HEK293 (cell line): ENCODE data around the gene CD96.

ENCODE experiments used
- CTCF ChIA-PET: fragments of 350-600 bp; formaldehyde crosslinking; extraction: SDS; loops from one replicate; lab custom pipeline; 2021; ENCODE audit warnings: antibody characterized with exemption; lab: Yijun Ruan, JAX
- POLR2A ChIA-PET: fragments of 300-600 bp; formaldehyde crosslinking; extraction: SDS; loops from one replicate; lab custom pipeline; 2020; ENCODE audit warnings: antibody characterized with exemption, inconsistent platforms; lab: Yijun Ruan, JAX
- H3K27ac ChIP-seq: fragments of 200-500 bp; sonication (Bioruptor generic); 2 replicates; pipeline ENCODE4 v1.5.1; 2014; ENCODE audit warnings: low read depth, low read length, control low read depth, inconsistent platforms; ENCODE audit errors: extremely low read depth
- H3K36me3 ChIP-seq, 2 experiments: fragments of 200-500 bp in 1 of 2; sonication (Bioruptor generic) in 1 of 2; 1 replicate in 1 of 2; 2 replicates in 1 of 2; pipeline ENCODE4 v1.5.1; 2014 to 2017; ENCODE audit warnings: inconsistent platforms in 2 of 2, low read length in 2 of 2; ENCODE audit not compliant: control insufficient read depth in 2 of 2, insufficient read depth in 1 of 2
- H3K4me1 ChIP-seq: fragments of 200-500 bp; sonication (Bioruptor generic); 2 replicates; pipeline ENCODE4 v1.5.1; 2014; ENCODE audit warnings: mild to moderate bottlenecking, low read length, inconsistent platforms; ENCODE audit not compliant: control insufficient read depth, insufficient read depth
- H3K4me3 ChIP-seq: 2 replicates; pipeline ENCODE4 v1.5.1; 2011; ENCODE audit warnings: low read depth, mild to moderate bottlenecking, control low read depth, low read length, moderate library complexity
- H3K9me3 ChIP-seq: fragments of 200-500 bp; sonication (Bioruptor generic); 2 replicates; pipeline ENCODE4 v1.5.1; 2014; ENCODE audit warnings: low read depth, low read length, inconsistent platforms; ENCODE audit not compliant: control insufficient read depth, insufficient read depth
- GLIS2 ChIP-seq: fragments of 450-650 bp; formaldehyde crosslinking; IDR thresholded peaks from 2 replicates; pipeline ENCODE4 v1.5.1; 2016; ENCODE audit warnings: missing biosample characterization, missing genetic modification characterization
- HOXD13 ChIP-seq: sonication (generic); formaldehyde crosslinking; IDR thresholded peaks from 2 replicates; pipeline ENCODE4 v1.8.0; 2022; ENCODE audit warnings: missing genetic modification reagents, borderline replicate concordance
- KLF10 ChIP-seq: fragments of 450-650 bp; IDR thresholded peaks from 2 replicates; pipeline ENCODE4 v1.5.1; 2018; ENCODE audit warnings: missing biosample characterization, mild to moderate bottlenecking, missing genetic modification characterization
- REPIN1 ChIP-seq: fragments of 450-650 bp; formaldehyde crosslinking; IDR thresholded peaks from 2 replicates; pipeline ENCODE4 v1.5.1; 2017; ENCODE audit warnings: missing biosample characterization, missing genetic modification characterization, low read depth
- SETDB1 ChIP-seq: IDR thresholded peaks from one replicate; pipeline ENCODE4 v1.6.1; 2017; ENCODE audit warnings: mild to moderate bottlenecking, low read length, moderate library complexity, mixed read lengths; ENCODE audit not compliant: insufficient read length
- SP3 ChIP-seq: fragments of 450-650 bp; formaldehyde crosslinking; IDR thresholded peaks from 2 replicates; pipeline ENCODE4 v1.5.1; 2016; ENCODE audit warnings: missing biosample characterization, missing genetic modification characterization
- ZBTB1 ChIP-seq: fragments of 450-650 bp; formaldehyde crosslinking; IDR thresholded peaks from 2 replicates; pipeline ENCODE4 v1.5.1; 2016; ENCODE audit warnings: missing biosample characterization, missing genetic modification characterization
- ZBTB21 ChIP-seq: fragments of 450-650 bp; formaldehyde crosslinking; IDR thresholded peaks from 2 replicates; pipeline ENCODE4 v1.5.1; 2017; ENCODE audit warnings: missing biosample characterization, missing genetic modification characterization
- ZBTB48 ChIP-seq: fragments of 450-650 bp; formaldehyde crosslinking; IDR thresholded peaks from 2 replicates; pipeline ENCODE4 v1.5.1; 2016; ENCODE audit warnings: missing biosample characterization, missing genetic modification characterization
- ZFP3 ChIP-seq: fragments of 450-650 bp; formaldehyde crosslinking; IDR thresholded peaks from 2 replicates; pipeline ENCODE4 v1.5.1; 2016; ENCODE audit warnings: low read depth, missing biosample characterization, missing genetic modification characterization
- ZNF132 ChIP-seq: fragments of 450-650 bp; formaldehyde crosslinking; IDR thresholded peaks from 2 replicates; pipeline ENCODE4 v1.5.1; 2017; ENCODE audit warnings: missing biosample characterization, missing genetic modification characterization, borderline replicate concordance
- ZNF157 ChIP-seq: fragments of 450-650 bp; formaldehyde crosslinking; IDR thresholded peaks from 2 replicates; pipeline ENCODE4 v1.5.1; 2016; ENCODE audit warnings: missing biosample characterization, missing genetic modification characterization
- ZNF2 ChIP-seq: fragments of 450-650 bp; formaldehyde crosslinking; IDR thresholded peaks from 2 replicates; pipeline ENCODE4 v1.5.1; 2016; ENCODE audit warnings: missing biosample characterization, missing genetic modification characterization
- ZNF202 ChIP-seq: fragments of 450-650 bp; formaldehyde crosslinking; IDR thresholded peaks from 2 replicates; pipeline ENCODE4 v1.5.1; 2016; ENCODE audit warnings: missing biosample characterization, missing genetic modification characterization, borderline replicate concordance
- ZNF221 ChIP-seq: fragments of 450-650 bp; formaldehyde crosslinking; IDR thresholded peaks from 2 replicates; pipeline ENCODE4 v1.5.1; 2017; ENCODE audit warnings: missing biosample characterization, missing genetic modification characterization, borderline replicate concordance
- ZNF23 ChIP-seq: fragments of 450-650 bp; formaldehyde crosslinking; IDR thresholded peaks from 2 replicates; pipeline ENCODE4 v1.5.1; 2016; ENCODE audit warnings: missing biosample characterization, missing genetic modification characterization, borderline replicate concordance
- ZNF239 ChIP-seq: fragments of 450-650 bp; formaldehyde crosslinking; IDR thresholded peaks from 2 replicates; pipeline ENCODE4 v1.5.1; 2016; ENCODE audit warnings: missing biosample characterization, missing genetic modification characterization
- ZNF302 ChIP-seq: fragments of 450-650 bp; formaldehyde crosslinking; IDR thresholded peaks from 2 replicates; pipeline ENCODE4 v1.5.1; 2016; ENCODE audit warnings: missing biosample characterization, missing genetic modification characterization, low read depth
- ZNF350 ChIP-seq: fragments of 450-650 bp; formaldehyde crosslinking; IDR thresholded peaks from 2 replicates; pipeline ENCODE4 v1.5.0; 2017; ENCODE audit warnings: missing biosample characterization, mild to moderate bottlenecking, missing genetic modification characterization
- ZNF560 ChIP-seq: fragments of 450-650 bp; formaldehyde crosslinking; IDR thresholded peaks from 2 replicates; pipeline ENCODE4 v1.5.1; 2017; ENCODE audit warnings: missing biosample characterization, missing genetic modification characterization, borderline replicate concordance
- ZNF621 ChIP-seq: fragments of 450-650 bp; formaldehyde crosslinking; IDR thresholded peaks from 2 replicates; pipeline ENCODE4 v1.5.1; 2017; ENCODE audit warnings: missing biosample characterization, missing genetic modification characterization
- ZNF623 ChIP-seq: fragments of 450-650 bp; formaldehyde crosslinking; IDR thresholded peaks from 2 replicates; pipeline ENCODE4 v1.5.1; 2016; ENCODE audit warnings: missing biosample characterization, missing genetic modification characterization
- ZNF670 ChIP-seq: fragments of 450-650 bp; formaldehyde crosslinking; IDR thresholded peaks from 2 replicates; pipeline ENCODE4 v1.5.1; 2016; ENCODE audit warnings: missing biosample characterization, missing genetic modification characterization, low read depth
- ZNF677 ChIP-seq: fragments of 450-650 bp; IDR thresholded peaks from 2 replicates; pipeline ENCODE4 v1.5.0; 2018; ENCODE audit warnings: missing biosample characterization, mild to moderate bottlenecking, missing genetic modification characterization, moderate library complexity
- ZNF776 ChIP-seq: fragments of 450-650 bp; formaldehyde crosslinking; IDR thresholded peaks from 2 replicates; pipeline ENCODE4 v1.5.0; 2017; ENCODE audit warnings: missing biosample characterization, missing genetic modification characterization, borderline replicate concordance
- ZNF791 ChIP-seq: fragments of 450-650 bp; formaldehyde crosslinking; IDR thresholded peaks from 2 replicates; pipeline ENCODE4 v1.5.1; 2016; ENCODE audit warnings: missing biosample characterization, missing genetic modification characterization
- TF ChIP-seq, protein P1 (sequence below): fragments of 450-650 bp; formaldehyde crosslinking; IDR thresholded peaks from 2 replicates; pipeline ENCODE4 v1.5.1; 2017; ENCODE audit warnings: missing biosample characterization, missing genetic modification characterization
- TF ChIP-seq, protein P2 (sequence below): fragments of 450-650 bp; formaldehyde crosslinking; IDR thresholded peaks from 2 replicates; pipeline ENCODE4 v1.5.1; 2017; ENCODE audit warnings: missing biosample characterization, missing genetic modification characterization
- TF ChIP-seq, protein P3 (sequence below): fragments of 450-650 bp; formaldehyde crosslinking; IDR thresholded peaks from 2 replicates; pipeline ENCODE4 v1.5.1; 2016; ENCODE audit warnings: missing biosample characterization, missing genetic modification characterization

CD96 gene, protein sequence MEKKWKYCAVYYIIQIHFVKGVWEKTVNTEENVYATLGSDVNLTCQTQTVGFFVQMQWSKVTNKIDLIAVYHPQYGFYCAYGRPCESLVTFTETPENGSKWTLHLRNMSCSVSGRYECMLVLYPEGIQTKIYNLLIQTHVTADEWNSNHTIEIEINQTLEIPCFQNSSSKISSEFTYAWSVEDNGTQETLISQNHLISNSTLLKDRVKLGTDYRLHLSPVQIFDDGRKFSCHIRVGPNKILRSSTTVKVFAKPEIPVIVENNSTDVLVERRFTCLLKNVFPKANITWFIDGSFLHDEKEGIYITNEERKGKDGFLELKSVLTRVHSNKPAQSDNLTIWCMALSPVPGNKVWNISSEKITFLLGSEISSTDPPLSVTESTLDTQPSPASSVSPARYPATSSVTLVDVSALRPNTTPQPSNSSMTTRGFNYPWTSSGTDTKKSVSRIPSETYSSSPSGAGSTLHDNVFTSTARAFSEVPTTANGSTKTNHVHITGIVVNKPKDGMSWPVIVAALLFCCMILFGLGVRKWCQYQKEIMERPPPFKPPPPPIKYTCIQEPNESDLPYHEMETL

DNA sequence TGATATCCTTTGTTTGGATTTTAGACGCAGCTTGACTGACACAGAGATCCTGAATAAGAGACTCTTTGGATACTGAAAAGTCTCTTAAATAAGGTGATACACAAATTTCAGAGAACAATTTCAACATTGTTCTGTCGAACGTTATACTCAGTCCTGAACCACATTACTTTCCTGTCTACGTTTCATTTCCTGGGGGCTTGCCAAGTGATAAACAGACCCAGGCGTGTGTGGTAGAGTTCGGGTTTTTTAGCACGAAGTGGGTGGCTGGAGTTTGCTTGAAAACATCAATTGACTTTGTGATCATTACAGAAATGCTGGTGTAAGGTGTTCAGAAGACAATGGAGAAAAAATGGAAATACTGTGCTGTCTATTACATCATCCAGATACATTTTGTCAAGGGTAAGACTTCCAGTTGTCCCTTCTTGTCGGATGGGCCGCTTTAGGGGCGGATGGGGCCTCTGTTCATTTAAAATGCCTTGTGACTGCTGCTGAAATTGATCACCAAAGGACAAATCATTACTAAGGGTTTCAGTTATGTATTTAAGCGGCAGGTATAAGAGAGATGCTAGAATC, at the start of gene CD96:
CD96 (plus strand) TSS at position 287 of the 573 bp plus-strand sequence; CDS start at position 339, 52 bp downstream.
- no peaks in the 10 kb centered on the region for H3K4me1 ChIP-seq
- TF ChIP-seq, protein P1, sequence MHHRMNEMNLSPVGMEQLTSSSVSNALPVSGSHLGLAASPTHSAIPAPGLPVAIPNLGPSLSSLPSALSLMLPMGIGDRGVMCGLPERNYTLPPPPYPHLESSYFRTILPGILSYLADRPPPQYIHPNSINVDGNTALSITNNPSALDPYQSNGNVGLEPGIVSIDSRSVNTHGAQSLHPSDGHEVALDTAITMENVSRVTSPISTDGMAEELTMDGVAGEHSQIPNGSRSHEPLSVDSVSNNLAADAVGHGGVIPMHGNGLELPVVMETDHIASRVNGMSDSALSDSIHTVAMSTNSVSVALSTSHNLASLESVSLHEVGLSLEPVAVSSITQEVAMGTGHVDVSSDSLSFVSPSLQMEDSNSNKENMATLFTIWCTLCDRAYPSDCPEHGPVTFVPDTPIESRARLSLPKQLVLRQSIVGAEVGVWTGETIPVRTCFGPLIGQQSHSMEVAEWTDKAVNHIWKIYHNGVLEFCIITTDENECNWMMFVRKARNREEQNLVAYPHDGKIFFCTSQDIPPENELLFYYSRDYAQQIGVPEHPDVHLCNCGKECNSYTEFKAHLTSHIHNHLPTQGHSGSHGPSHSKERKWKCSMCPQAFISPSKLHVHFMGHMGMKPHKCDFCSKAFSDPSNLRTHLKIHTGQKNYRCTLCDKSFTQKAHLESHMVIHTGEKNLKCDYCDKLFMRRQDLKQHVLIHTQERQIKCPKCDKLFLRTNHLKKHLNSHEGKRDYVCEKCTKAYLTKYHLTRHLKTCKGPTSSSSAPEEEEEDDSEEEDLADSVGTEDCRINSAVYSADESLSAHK (tag by site-specific recombination) = no peak
- TF ChIP-seq ZNF560 (tag by site-specific recombination) = no peak
- no peak for TF ChIP-seq ZNF239 (tag by site-specific recombination)
- TF ChIP-seq, protein P2, sequence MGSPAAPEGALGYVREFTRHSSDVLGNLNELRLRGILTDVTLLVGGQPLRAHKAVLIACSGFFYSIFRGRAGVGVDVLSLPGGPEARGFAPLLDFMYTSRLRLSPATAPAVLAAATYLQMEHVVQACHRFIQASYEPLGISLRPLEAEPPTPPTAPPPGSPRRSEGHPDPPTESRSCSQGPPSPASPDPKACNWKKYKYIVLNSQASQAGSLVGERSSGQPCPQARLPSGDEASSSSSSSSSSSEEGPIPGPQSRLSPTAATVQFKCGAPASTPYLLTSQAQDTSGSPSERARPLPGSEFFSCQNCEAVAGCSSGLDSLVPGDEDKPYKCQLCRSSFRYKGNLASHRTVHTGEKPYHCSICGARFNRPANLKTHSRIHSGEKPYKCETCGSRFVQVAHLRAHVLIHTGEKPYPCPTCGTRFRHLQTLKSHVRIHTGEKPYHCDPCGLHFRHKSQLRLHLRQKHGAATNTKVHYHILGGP = no peak
- TF ChIP-seq GLIS2 = no peak
- TF ChIP-seq KLF10 = no peak
- TF ChIP-seq ZNF776 (tag by site-specific recombination) = no peak
- TF ChIP-seq ZNF157 (tag by site-specific recombination) = no peak
- no peak for TF ChIP-seq ZNF132 (tag by site-specific recombination)
- TF ChIP-seq ZNF23 (tag by site-specific recombination) = no peak
- no peak for TF ChIP-seq ZNF2 (tag by site-specific recombination)
- TF ChIP-seq HOXD13 (CRISPR knock-in tag) = no peak
- no peak for TF ChIP-seq ZBTB21 (tag by site-specific recombination)
- no peak for TF ChIP-seq ZNF302
- TF ChIP-seq ZBTB1 (tag by site-specific recombination) = no peak
- TF ChIP-seq REPIN1 (tag by site-specific recombination) = no peak
- CTCF ChIA-PET = interaction anchor here (0.6 kb wide), 1 partner anchor 332 kb away, joined by 3 read pairs; no protein-coding TSS in a partner anchor
- H3K27ac ChIP-seq = no peak within 1 kb of the TSS
- no peaks in the 10 kb centered on the region for H3K9me3 ChIP-seq
- H3K4me3 ChIP-seq = no peak within 1 kb of the TSS
- POLR2A ChIA-PET = no interaction called here
- no peaks in the 10 kb centered on the region for H3K36me3 ChIP-seq

DNA sequence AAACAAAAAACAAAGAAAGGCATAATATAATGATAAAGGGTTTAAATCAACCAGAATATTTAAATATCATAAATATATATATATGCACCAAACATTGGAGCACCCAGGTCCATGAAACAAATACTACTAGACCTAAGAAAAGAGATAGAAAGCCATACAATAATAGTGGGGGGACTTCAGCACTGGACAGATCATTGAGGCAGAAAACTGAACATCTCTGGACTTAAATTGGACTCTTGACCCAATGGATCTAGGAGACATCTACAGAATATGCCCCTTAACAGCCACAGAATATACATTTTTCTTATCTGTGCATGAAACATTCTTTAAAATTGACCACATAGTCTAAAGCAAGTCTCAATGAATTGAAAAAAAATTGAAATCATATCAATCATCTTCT, 48.7 kb upstream of the CD96 start:
- ChIA-PET POLR2A (no interaction called here), CTCF (no interaction called here)
- Histone ChIP-seq H3K36me3 (no peaks in the 10 kb centered on the region), H3K27ac (no peak overlapping the region), H3K9me3 (no peaks in the 10 kb centered on the region), H3K4me3 (no peak overlapping the region), H3K4me1 (no peaks in the 10 kb centered on the region)
- no peak for TF ChIP-seq ZNF202 (tag by site-specific recombination)
- no peak for TF ChIP-seq ZNF670 (tag by site-specific recombination)
- TF ChIP-seq, protein P3, sequence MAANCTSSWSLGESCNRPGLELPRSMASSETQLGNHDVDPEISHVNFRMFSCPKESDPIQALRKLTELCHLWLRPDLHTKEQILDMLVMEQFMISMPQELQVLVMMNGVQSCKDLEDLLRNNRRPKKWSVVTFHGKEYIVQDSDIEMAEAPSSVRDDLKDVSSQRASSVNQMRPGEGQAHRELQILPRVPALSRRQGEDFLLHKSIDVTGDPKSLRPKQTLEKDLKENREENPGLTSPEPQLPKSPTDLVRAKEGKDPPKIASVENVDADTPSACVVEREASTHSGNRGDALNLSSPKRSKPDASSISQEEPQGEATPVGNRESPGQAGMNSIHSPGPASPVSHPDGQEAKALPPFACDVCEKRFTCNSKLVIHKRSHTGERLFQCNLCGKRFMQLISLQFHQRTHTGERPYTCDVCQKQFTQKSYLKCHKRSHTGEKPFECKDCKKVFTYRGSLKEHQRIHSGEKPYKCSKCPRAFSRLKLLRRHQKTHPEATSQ (tag by site-specific recombination) = no peak
- no peak for TF ChIP-seq ZNF623 (tag by site-specific recombination)
- TF ChIP-seq ZNF2 (tag by site-specific recombination) = no peak
- TF ChIP-seq ZNF621 (tag by site-specific recombination) = no peak
- TF ChIP-seq ZFP3 (tag by site-specific recombination) = no peak
- TF ChIP-seq SETDB1 = no peak
- TF ChIP-seq ZNF791 = no peak
- no peak for TF ChIP-seq ZNF677 (tag by site-specific recombination)
- no peak for TF ChIP-seq ZNF221 (tag by site-specific recombination)
- no peak for TF ChIP-seq ZNF350 (tag by site-specific recombination)
- TF ChIP-seq SP3 (tag by site-specific recombination) = no peak
- TF ChIP-seq ZBTB48 (tag by site-specific recombination) = no peak
- no peak for TF ChIP-seq ZNF776 (tag by site-specific recombination)
